OCI-LY7 (cell line): ENCODE measurements around the gene VAV1.
"Not testable (repeated sequence)": the region's sequence is repeated elsewhere in the genome, so short reads cannot be mapped to it uniquely, and the experiment has no call there.

ENCODE experiments used
- CTCF ChIP-seq: fragments of 200-600 bp; sonication (generic); conservative IDR thresholded peaks from 2 replicates; pipeline ENCODE4 v1.5.1; 2014; ENCODE audit warnings: mild to moderate bottlenecking, antibody characterized with exemption, low read length, moderate library complexity, mixed read lengths
- EZH2phosphoT487 ChIP-seq: fragments of 200-600 bp; sonication (generic); IDR thresholded peaks from 2 replicates; pipeline ENCODE4 v1.6.1; 2018; ENCODE audit warnings: low read depth, borderline replicate concordance, mild to moderate bottlenecking, mixed run types, antibody characterized with exemption, low read length, moderate library complexity, mixed read lengths

GRCh38 chr19:6869151-6869882 lies 96.8 kb downstream of the VAV1 start:
- not testable (repeated sequence) for TF ChIP-seq CTCF, EZH2phosphoT487
